Lung (tissue), 12 donors: ENCODE data around the gene ASTN1. TPM values are rescaled to one million over a fixed set of nuclear protein-coding genes. Genes with fewer than 3 reads are reported as not detected.

ENCODE experiments used
- ATAC-seq: fragments of 200-7000 bp; cut with Tn5 transposase; one replicate; pipeline ENCODE4 v1.9.1; 2020; ENCODE audit warnings: moderate number of reproducible peaks; ENCODE audit not compliant: insufficient read depth, low FRiP score
- DNase-seq, 3 donors: peaks; one replicate each; pipeline ENCODE4 v3.0.0-alpha.2; 2013 to 2017
- H3K27ac ChIP-seq, 2 donors: one replicate each; pipeline ENCODE4 v1.5.1; 2013; ENCODE audit warnings: mild to moderate bottlenecking in 2 of 2, moderate library complexity in 2 of 2, control low read depth in 1 of 2, inconsistent platforms in 1 of 2, low read depth in 1 of 2, low read length in 1 of 2
- H3K27me3 ChIP-seq, 3 donors: one replicate each; pipeline ENCODE4 v1.5.1; 2013; ENCODE audit warnings: low read length in 2 of 3; ENCODE audit not compliant: control insufficient read depth in 3 of 3, insufficient read depth in 3 of 3
- H3K36me3 ChIP-seq, 4 donors: one replicate each; pipeline ENCODE4 v1.5.1; 2013; ENCODE audit warnings: low read length in 4 of 4, mild to moderate bottlenecking in 1 of 4, moderate library complexity in 1 of 4; ENCODE audit not compliant: control insufficient read depth in 4 of 4, insufficient read depth in 4 of 4
- H3K4me1 ChIP-seq, 5 donors: one replicate each; pipeline ENCODE4 v1.5.1; 2013; ENCODE audit warnings: low read length in 5 of 5, mild to moderate bottlenecking in 2 of 5, moderate library complexity in 1 of 5; ENCODE audit not compliant: control insufficient read depth in 5 of 5, insufficient read depth in 5 of 5
- H3K4me3 ChIP-seq: one replicate; pipeline ENCODE4 v1.5.1; 2013; ENCODE audit warnings: mild to moderate bottlenecking, control low read depth, moderate library complexity
- H3K9ac ChIP-seq, 2 donors: one replicate each; pipeline ENCODE4 v1.5.1; 2013; ENCODE audit warnings: low read length in 2 of 2, control low read depth in 1 of 2; ENCODE audit not compliant: insufficient read depth in 1 of 2
- H3K9me3 ChIP-seq, 4 donors: one replicate each; pipeline ENCODE4 v1.5.1; 2013; ENCODE audit warnings: low read length in 3 of 4, mild to moderate bottlenecking in 1 of 4, moderate library complexity in 1 of 4; ENCODE audit not compliant: control insufficient read depth in 4 of 4, insufficient read depth in 3 of 4
- WGBS, 2 donors: extraction: QIAGEN DNeasy Blood & Tissue Kit; methylation state at CpG; one replicate each; pipeline ENCODE4 v1.1.7; 2013; 5-methylcytosine and 5-hydroxymethylcytosine counted together
- polyA plus RNA-seq, 2 donors: library from polyadenylated mRNA; stranded (reverse); fragments of 200-250 nt; gene quantifications; one replicate each; pipeline ENCODE4 v1.2.1, GENCODE V29; 2013
- total RNA-seq, 2 donors: library from RNA; depleted of rRNA in 1 of 2; stranded (reverse); fragments of >200 nt in 1 of 2; gene quantifications; one replicate each; pipeline ENCODE4 v1.2.1, GENCODE V29; 2014 to 2021
- TF ChIP-seq, protein P1 (sequence below): IDR thresholded peaks from 2 replicates; pipeline ENCODE4 v1.5.1; 2012; ENCODE audit warnings: mild to moderate bottlenecking; ENCODE audit errors: control extremely low read depth, extremely low read depth
- donor health status: control.
- donor health status: control.
- donor health status: Bipolar disorder and iron deficiency.
- donor health status: healthy.
- donor health status: DM: yes; HTN: yes; CAD: no.

Gene ASTN1
- total and polyA plus RNA-seq, 4 donors = 0.03 to 3.6 (median 0.08) TPM

- Histone ChIP-seq H3K9me3 (peaks cover 0 to 2% (median 0%) of the 10 kb centered on the region in 4 donors), H3K27me3 (no peaks in the 10 kb centered on the region), H3K4me1 (no peaks in the 10 kb centered on the region), H3K4me3 (no peak overlapping the region), H3K9ac (no peak overlapping the region), H3K36me3 (no peaks in the 10 kb centered on the region), H3K27ac (no peak overlapping the region)
- TF ChIP-seq, protein P1, sequence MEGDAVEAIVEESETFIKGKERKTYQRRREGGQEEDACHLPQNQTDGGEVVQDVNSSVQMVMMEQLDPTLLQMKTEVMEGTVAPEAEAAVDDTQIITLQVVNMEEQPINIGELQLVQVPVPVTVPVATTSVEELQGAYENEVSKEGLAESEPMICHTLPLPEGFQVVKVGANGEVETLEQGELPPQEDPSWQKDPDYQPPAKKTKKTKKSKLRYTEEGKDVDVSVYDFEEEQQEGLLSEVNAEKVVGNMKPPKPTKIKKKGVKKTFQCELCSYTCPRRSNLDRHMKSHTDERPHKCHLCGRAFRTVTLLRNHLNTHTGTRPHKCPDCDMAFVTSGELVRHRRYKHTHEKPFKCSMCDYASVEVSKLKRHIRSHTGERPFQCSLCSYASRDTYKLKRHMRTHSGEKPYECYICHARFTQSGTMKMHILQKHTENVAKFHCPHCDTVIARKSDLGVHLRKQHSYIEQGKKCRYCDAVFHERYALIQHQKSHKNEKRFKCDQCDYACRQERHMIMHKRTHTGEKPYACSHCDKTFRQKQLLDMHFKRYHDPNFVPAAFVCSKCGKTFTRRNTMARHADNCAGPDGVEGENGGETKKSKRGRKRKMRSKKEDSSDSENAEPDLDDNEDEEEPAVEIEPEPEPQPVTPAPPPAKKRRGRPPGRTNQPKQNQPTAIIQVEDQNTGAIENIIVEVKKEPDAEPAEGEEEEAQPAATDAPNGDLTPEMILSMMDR = no peak
- 83 to 94% methylated on average over 3 of the region's 3 CpGs for WGBS, 2 donors
- DNase-seq (no peak), ATAC-seq (no peak)
Observed at GRCh38 chr1:176877557-176877956, 287.0 kb downstream of the ASTN1 start.

- H3K9ac ChIP-seq = no peak overlapping the region
- TF ChIP-seq, protein P1 = no peak
- ATAC-seq (no peak), DNase-seq (no peak)
- WGBS, 2 donors = 81 to 87% methylated on average over 4 of the region's 4 CpGs
- no peaks in the 10 kb centered on the region for H3K4me1 ChIP-seq
- H3K4me3 ChIP-seq = no peak overlapping the region
- H3K27ac ChIP-seq = no peak overlapping the region
- peaks cover 0 to 2% (median 0%) of the 10 kb centered on the region in 4 donors for H3K9me3 ChIP-seq
- H3K36me3 ChIP-seq = no peaks in the 10 kb centered on the region
- H3K27me3 ChIP-seq = no peaks in the 10 kb centered on the region
Observed at GRCh38 chr1:176876966-176877515, 287.5 kb downstream of the ASTN1 start.

DNA sequence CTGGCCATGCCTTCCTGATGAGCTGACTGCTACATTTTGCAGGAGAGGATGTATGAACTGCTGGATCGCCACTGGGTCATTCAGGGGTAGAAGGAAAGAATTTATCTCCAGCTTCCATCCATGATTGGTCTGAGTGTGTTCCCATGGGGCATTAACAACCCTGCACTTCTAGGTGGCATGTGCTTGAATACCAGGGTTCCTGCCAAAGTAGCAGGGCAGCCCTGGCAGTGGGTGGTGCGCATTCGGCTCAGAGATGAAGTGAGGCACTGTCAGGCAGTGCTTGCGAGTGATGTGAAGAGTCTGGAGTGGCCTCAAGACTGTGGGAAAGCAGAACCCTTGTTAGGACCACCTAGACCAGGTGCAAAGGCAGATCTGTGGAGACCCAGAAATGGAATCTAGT lies 294.9 kb downstream of the ASTN1 start:
- no peaks in the 10 kb centered on the region for H3K4me1 ChIP-seq
- 85 to 90% methylated on average over 4 of the region's 4 CpGs for WGBS, 2 donors
- H3K9ac ChIP-seq = no peak overlapping the region
- TF ChIP-seq, protein P1 = no peak
- ATAC-seq = no peak
- no peak overlapping the region for H3K27ac ChIP-seq
- DNase-seq = peak in 2 of 3 donors; percentile 8 to 17
- no peaks in the 10 kb centered on the region for H3K27me3 ChIP-seq
- H3K9me3 ChIP-seq = peaks cover 0 to 2% (median 0%) of the 10 kb centered on the region in 4 donors
- H3K36me3 ChIP-seq = no peaks in the 10 kb centered on the region
- no peak overlapping the region for H3K4me3 ChIP-seq
